ENCODE data around the gene BRMS1. TPM values are rescaled to one million over a fixed set of nuclear protein-coding genes. Genes with fewer than 3 reads are reported as not detected.
A peak's percentile ranks its signal among the peaks of the same experiment; 100 is the strongest.

BRMS1 gene
- polyA plus RNA-seq, 1 donor (not counting 4 experiments of a cell fraction or from before 2014, with no cell fraction given) = 61.4 TPM

DNA sequence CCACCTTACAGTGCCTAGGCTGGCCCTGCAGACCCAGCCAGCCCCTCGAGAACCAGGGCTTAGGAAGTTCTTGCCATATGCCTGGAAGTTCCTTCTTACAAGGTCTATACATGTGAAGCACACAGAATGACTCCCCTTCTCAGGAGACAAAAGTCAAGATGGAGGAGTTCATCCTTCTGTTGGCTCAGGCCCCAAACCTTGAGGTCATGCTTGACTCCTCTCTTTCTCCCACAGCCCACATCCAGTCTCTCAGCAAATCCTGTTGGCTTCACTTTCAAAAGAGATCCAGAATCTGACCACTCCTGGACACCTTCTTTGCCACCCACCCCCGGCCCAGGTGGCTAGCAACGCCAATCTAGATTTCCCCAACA lies 26.3 kb downstream of the BRMS1 start:
- H3K9me1 ChIP-seq (ENCODE audit: control insufficient read depth, extremely low read depth, insufficient read depth, low read length) = no peaks in the 10 kb centered on the region
- no peak for FAIRE-seq
- TF ChIP-seq EZH2 (IDR thresholded peaks at IDR 0.05; ENCODE audit: low read length) = no peak
- TF ChIP-seq, protein P1, sequence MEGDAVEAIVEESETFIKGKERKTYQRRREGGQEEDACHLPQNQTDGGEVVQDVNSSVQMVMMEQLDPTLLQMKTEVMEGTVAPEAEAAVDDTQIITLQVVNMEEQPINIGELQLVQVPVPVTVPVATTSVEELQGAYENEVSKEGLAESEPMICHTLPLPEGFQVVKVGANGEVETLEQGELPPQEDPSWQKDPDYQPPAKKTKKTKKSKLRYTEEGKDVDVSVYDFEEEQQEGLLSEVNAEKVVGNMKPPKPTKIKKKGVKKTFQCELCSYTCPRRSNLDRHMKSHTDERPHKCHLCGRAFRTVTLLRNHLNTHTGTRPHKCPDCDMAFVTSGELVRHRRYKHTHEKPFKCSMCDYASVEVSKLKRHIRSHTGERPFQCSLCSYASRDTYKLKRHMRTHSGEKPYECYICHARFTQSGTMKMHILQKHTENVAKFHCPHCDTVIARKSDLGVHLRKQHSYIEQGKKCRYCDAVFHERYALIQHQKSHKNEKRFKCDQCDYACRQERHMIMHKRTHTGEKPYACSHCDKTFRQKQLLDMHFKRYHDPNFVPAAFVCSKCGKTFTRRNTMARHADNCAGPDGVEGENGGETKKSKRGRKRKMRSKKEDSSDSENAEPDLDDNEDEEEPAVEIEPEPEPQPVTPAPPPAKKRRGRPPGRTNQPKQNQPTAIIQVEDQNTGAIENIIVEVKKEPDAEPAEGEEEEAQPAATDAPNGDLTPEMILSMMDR (optimal IDR thresholded peaks at IDR 0.05 in 1 of 3, IDR thresholded peaks at IDR 0.05 in 1 of 3, conservative IDR thresholded peaks at IDR 0.05 in 1 of 3; ENCODE audit: extremely low read depth in 1 of 3, insufficient read depth in 2 of 3, low read length in 3 of 3) = no peak
- no peaks in the 10 kb centered on the region for H3K79me2 ChIP-seq (ENCODE audit: control insufficient read depth, insufficient read depth, low read length)
- H2AFZ ChIP-seq (ENCODE audit: control insufficient read depth, low read length) = no peak overlapping the region
- H4K20me1 ChIP-seq (ENCODE audit: control insufficient read depth, extremely low read depth, insufficient read depth, low read length) = no peaks in the 10 kb centered on the region
- H3K4me3 ChIP-seq (ENCODE audit: control insufficient read depth in 2 of 3, extremely low read depth in 1 of 3, insufficient read depth in 2 of 3, low read depth in 1 of 3, low read length in 3 of 3) = no peak overlapping the region
- dilution Hi-C loops (cut with MboI; ENCODE audit: extremely low pct_ligation_motif_present, low sequenced_read_pairs) = no loop called here
- H3K36me3 ChIP-seq (ENCODE audit: control insufficient read depth in 2 of 2, extremely low read depth in 1 of 2, insufficient read depth in 2 of 2, low read length in 2 of 2) = no peaks in the 10 kb centered on the region
- DNase-seq (ENCODE audit: low read depth, low spot score) = no peak
- H3K4me1 ChIP-seq (ENCODE audit: control insufficient read depth, extremely low read depth, insufficient read depth, low read length) = peaks cover 13% of the 10 kb centered on the region
- H3K4me2 ChIP-seq (ENCODE audit: control insufficient read depth, extremely low read depth, insufficient read depth, low read depth, low read length) = no peak overlapping the region
- H3K27ac ChIP-seq (ENCODE audit: control insufficient read depth, insufficient read depth, low read length) = no peak overlapping the region
- H3K27me3 ChIP-seq (ENCODE audit: control insufficient read depth, extremely low read depth, insufficient read depth, low read length) = peaks cover 11% of the 10 kb centered on the region
- no peak overlapping the region for H3K9ac ChIP-seq (ENCODE audit: control insufficient read depth, extremely low read depth, insufficient read depth, low read length)
- H3K9me3 ChIP-seq (ENCODE audit: control insufficient read depth, low read depth, low read length) = no peaks in the 10 kb centered on the region

DNA sequence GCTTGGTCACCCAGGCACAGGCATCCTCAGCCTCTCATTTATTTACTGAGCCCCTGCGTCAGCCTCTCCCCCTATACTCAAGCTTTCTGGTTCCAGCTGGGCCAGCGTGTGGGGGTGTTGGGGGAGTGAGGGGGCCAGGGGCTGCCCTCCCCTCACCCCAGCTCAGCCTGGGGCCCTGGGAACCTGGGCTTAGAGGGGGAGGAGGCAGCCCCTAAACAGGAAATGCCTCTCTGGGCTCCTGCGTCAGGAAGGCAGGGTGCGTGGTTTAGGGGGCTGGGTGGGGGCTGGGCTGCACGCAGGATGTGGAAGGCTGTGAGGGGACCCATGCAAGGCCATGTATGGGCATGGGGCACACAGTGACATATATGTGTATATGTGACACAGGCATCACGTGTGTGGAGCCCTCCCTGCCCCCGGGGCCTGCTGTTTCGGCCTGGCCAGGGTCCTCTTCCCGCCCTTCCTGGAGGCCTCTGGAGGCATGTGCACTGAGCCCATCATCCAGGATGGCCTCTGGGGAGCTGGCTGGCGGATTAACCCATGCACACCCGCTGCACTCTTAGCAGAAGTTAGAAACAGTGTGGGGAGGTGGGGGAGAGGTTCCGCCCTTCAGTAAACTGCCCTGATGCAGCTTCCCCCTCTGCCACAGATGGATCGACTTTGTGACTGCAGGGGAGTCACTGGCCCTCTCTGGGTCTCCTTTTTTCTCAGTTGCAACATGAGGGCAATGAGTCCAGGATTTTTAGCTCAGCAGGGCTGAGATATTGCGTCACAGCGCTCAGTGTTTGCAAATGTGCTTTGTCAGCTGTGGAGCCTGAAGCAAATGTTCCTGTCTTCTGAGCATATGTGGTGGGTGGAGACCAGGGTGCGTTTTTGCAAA lies 26.9 kb downstream of the BRMS1 start:
- dilution Hi-C loops (cut with MboI; ENCODE audit: extremely low pct_ligation_motif_present, low sequenced_read_pairs) = no loop called here
- peaks cover 13% of the 10 kb centered on the region for H3K4me1 ChIP-seq (ENCODE audit: control insufficient read depth, extremely low read depth, insufficient read depth, low read length)
- no peak for TF ChIP-seq EZH2 (IDR thresholded peaks at IDR 0.05; ENCODE audit: low read length)
- TF ChIP-seq, protein P1 (optimal IDR thresholded peaks at IDR 0.05 in 1 of 3, IDR thresholded peaks at IDR 0.05 in 1 of 3, conservative IDR thresholded peaks at IDR 0.05 in 1 of 3; ENCODE audit: extremely low read depth in 1 of 3, insufficient read depth in 2 of 3, low read length in 3 of 3) = no peak
- peak overlapping the region; percentile 22 for H3K4me2 ChIP-seq (ENCODE audit: control insufficient read depth, extremely low read depth, insufficient read depth, low read depth, low read length)
- H4K20me1 ChIP-seq (ENCODE audit: control insufficient read depth, extremely low read depth, insufficient read depth, low read length) = no peaks in the 10 kb centered on the region
- H3K4me3 ChIP-seq (ENCODE audit: control insufficient read depth in 2 of 3, extremely low read depth in 1 of 3, insufficient read depth in 2 of 3, low read depth in 1 of 3, low read length in 3 of 3) = no peak overlapping the region
- no peaks in the 10 kb centered on the region for H3K36me3 ChIP-seq (ENCODE audit: control insufficient read depth in 2 of 2, extremely low read depth in 1 of 2, insufficient read depth in 2 of 2, low read length in 2 of 2)
- FAIRE-seq = peak; percentile 77
- H3K9me1 ChIP-seq (ENCODE audit: control insufficient read depth, extremely low read depth, insufficient read depth, low read length) = no peaks in the 10 kb centered on the region
- no peak overlapping the region for H3K9ac ChIP-seq (ENCODE audit: control insufficient read depth, extremely low read depth, insufficient read depth, low read length)
- no peak overlapping the region for H2AFZ ChIP-seq (ENCODE audit: control insufficient read depth, low read length)
- H3K9me3 ChIP-seq (ENCODE audit: control insufficient read depth, low read depth, low read length) = no peaks in the 10 kb centered on the region
- no peak overlapping the region for H3K27ac ChIP-seq (ENCODE audit: control insufficient read depth, insufficient read depth, low read length)
- H3K79me2 ChIP-seq (ENCODE audit: control insufficient read depth, insufficient read depth, low read length) = no peaks in the 10 kb centered on the region
- DNase-seq (ENCODE audit: low read depth, low spot score) = no peak
- H3K27me3 ChIP-seq (ENCODE audit: control insufficient read depth, extremely low read depth, insufficient read depth, low read length) = peaks cover 11% of the 10 kb centered on the region
